D341Med (cell line): ENCODE measurements around the gene APOD.
A peak's percentile ranks its signal among the peaks of the same experiment; 100 is the strongest.

Experiments
- DNase-seq: peaks from one replicate; pipeline ENCODE4 v3.0.0; 2012; ENCODE audit warnings: low spot score

APOD gene

GRCh38 chr3:195524171-195524896, 59.4 kb downstream of the APOD start:
- DNase-seq = no peak

- peak; percentile 45 for DNase-seq
Measured at GRCh38 chr3:195522254-195523023, 61.3 kb downstream of the APOD start.
